A549 treated with Hydrocortisone at 1 μM for 4 hours (cell line): ENCODE measurements around the gene CTSE. TPM values are rescaled to one million over a fixed set of nuclear protein-coding genes. Genes with fewer than 3 reads are reported as not detected.

Experiments used
- total RNA-seq: library from RNA; stranded (reverse); fragments of 200-300 nt; extraction: Qiagen RNA extraction; gene quantifications from 5 replicates; pipeline ENCODE4 v1.2.3, GENCODE V29; 2022

Gene CTSE
- 0.08 TPM in 1 of 5 replicates, not detected in the others for total RNA-seq

DNA sequence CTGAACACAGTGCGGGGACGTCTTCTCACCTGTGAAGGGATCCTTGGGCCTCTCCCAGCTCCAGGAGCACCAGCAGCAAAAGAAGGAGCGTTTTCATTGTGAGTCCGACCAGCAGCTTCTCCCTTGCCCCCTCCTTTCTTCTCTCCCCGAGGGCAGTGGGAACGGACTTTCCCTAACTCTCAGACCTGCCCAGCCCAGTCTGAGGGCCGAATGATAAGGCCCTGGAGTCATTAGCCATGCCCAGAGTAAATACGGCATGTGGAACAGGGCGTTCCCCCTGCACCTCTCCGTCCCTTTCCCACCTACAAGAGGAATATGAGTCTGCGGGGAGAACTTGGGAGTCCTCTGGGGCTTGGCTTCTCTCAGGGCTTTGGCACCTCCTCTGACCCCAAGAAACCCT lies at the start of gene CTSE:
TSS of gene CTSE (minus strand) at position 201 of the 400 bp plus-strand sequence. CDS start at position 97, 104 bp downstream.

DNA sequence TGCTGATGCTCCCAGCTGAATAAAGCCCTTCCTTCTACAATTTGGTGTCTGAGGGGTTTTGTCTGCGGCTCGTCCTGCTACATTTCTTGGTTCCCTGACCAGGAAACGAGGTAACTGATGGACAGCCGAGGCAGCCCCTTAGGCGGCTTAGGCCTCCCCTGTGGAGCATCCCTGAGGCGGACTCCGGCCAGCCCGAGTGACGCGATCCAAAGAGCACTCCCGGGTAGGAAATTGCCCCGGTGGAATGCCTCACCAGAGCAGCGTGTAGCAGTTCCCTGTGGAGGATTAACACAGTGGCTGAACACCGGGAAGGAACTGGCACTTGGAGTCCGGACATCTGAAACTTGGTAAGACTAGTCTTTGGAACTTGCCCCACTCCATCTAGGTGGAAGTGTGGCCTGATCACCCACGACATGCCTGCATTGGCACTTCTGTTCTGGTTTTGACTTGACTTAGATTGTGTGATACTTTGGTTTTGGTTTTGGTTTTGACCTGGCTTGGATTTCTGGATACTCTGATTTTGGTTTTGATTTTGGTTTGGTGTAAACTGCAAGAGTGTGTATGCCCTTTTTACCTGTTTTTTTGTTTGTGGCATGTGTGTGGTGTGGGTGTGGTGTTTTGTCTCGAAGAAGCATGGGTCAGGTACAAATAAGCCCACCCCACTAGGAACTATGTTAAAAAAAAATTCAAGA lies 29.4 kb upstream of the CTSE start, which contains the start of gene RHEX:
TSS of gene RHEX (plus strand) at position 255 of the 692 bp plus-strand sequence. CDS start 44,656 bp downstream, outside the sequence.

GRCh38 chr1:206002871-206003801 lies 20.6 kb downstream of the CTSE start, which contains the start of gene RAB7B:
RAB7B (minus strand) TSS chr1:206003395; CDS start chr1:205994135, 9,260 bp downstream.

Other genes starting within 250 kb of the CTSE start
- gene RAB29, start 248.4 kb downstream of the CTSE start, total RNA-seq: 10.0 to 14.8 TPM (median 10.9 TPM) in 5 replicates
- 17.6 to 28.6 TPM (median 19.3 TPM) in 5 replicates for gene SLC41A1, start 210.7 kb downstream of the CTSE start, total RNA-seq
- gene PM20D1, start 173.8 kb downstream of the CTSE start, total RNA-seq: not detected in 5 replicates
- gene SLC26A9, start 80.4 kb downstream of the CTSE start, total RNA-seq: 0.06 to 0.15 TPM (median 0.10 TPM) in 5 replicates
- 0.58 to 1.7 TPM (median 1.1 TPM) in 5 replicates for gene RAB7B, start 20.5 kb downstream of the CTSE start, total RNA-seq
- gene RHEX, start 29.3 kb upstream of the CTSE start, total RNA-seq: not detected in 5 replicates
- gene AVPR1B, start 93.5 kb upstream of the CTSE start, total RNA-seq: not detected in 5 replicates
- gene FAM72A, start 178.9 kb upstream of the CTSE start, total RNA-seq: 10.1 to 10.7 TPM (median 10.5 TPM) in 5 replicates
- 20.7 to 32.8 TPM (median 29.2 TPM) in 5 replicates for gene SRGAP2, start 179.6 kb upstream of the CTSE start, total RNA-seq